Right lobe of liver (tissue), 4 donors: ENCODE results near the gene PTOV1.

Source experiments
- CTCF ChIP-seq, 4 donors: fragments of 200-600 bp in 3 of 4; fragments of 450-650 bp in 1 of 4; IDR thresholded peaks; one replicate each; pipeline versions ENCODE4 v1.5.1 to v1.8.0; 2016 to 2022; ENCODE audit warnings: antibody characterized with exemption in 4 of 4, mild to moderate bottlenecking in 2 of 4
- POLR2A ChIP-seq: fragments of 450-650 bp; IDR thresholded peaks from one replicate; pipeline ENCODE4 v1.6.1; 2017; ENCODE audit warnings: antibody characterized with exemption, mild to moderate bottlenecking
- donor health status: DM: no; HTN: no; CAD: no.
- donor health status: DM: no; HTN: no; CAD: no.
- donor health status: DM: no; HTN: yes; CAD: no.

DNA sequence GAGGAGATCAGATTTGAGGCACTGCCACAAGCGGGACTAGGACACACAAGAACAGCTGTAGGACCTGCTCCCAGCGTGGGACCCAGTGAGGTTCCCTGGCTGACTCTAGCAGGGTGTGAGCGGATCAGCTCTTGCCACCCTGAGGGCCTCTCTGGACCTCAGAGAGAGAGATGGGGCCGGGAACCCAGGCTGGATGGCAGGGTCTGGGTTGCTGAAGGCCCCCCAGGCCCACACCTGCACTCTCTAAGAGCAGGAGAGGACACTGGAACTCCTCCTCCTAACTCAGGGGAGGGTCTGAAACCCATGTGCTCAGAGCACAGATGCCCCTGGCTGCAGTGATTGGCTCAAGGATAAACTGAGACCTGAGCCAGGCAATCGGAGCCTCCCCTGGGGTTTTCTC lies 59.2 kb downstream of the PTOV1 start:
- TF ChIP-seq CTCF (IDR thresholded peaks at IDR 0.05) (no peak), POLR2A (no peak)
